Natural killer cell (primary cell): ENCODE data around the gene EXOSC1. TPM values are rescaled to one million over a fixed set of nuclear protein-coding genes. Genes with fewer than 3 reads are reported as not detected.

Experiments used
- ATAC-seq, 3 donors: fragments of 150-1000 bp in 2 of 3; fragments of 200-7000 bp in 1 of 3; cut with Tn5 transposase; 1 replicate in 1 of 3; 2 replicates in 2 of 3; pipeline ENCODE4 v1.10.0; 2021; ENCODE audit warnings: mild to moderate bottlenecking in 2 of 3, moderate library complexity in 2 of 3
- DNase-seq, 2 donors: peaks; one replicate each; pipeline versions ENCODE4 v3.0.0 to v3.0.0-alpha.2; 2013 to 2021; ENCODE audit warnings: mixed read lengths in 1 of 2
- H3K27ac ChIP-seq: one replicate; pipeline ENCODE4 v1.5.1; 2013; ENCODE audit warnings: mild to moderate bottlenecking, low read length
- H3K27me3 ChIP-seq: one replicate; pipeline ENCODE4 v1.6.1; 2013; ENCODE audit warnings: low read length; ENCODE audit not compliant: control insufficient read depth, insufficient read depth
- H3K36me3 ChIP-seq: one replicate; pipeline ENCODE4 v1.6.1; 2013; ENCODE audit warnings: low read length; ENCODE audit not compliant: control insufficient read depth, insufficient read depth
- H3K4me1 ChIP-seq: one replicate; pipeline ENCODE4 v1.6.1; 2013; ENCODE audit warnings: low read length; ENCODE audit not compliant: control insufficient read depth, insufficient read depth
- H3K4me3 ChIP-seq: one replicate; pipeline ENCODE4 v1.5.1; 2013; ENCODE audit warnings: low read length
- H3K9me3 ChIP-seq: one replicate; pipeline ENCODE4 v1.6.1; 2013; ENCODE audit warnings: low read length; ENCODE audit not compliant: control insufficient read depth, insufficient read depth
- H3K27ac Mint-ChIP-seq, 2 donors: one replicate each; pipeline ENCODE4 v1.8.0; 2022; ENCODE audit warnings: mild to moderate bottlenecking in 2 of 2, mixed read lengths in 2 of 2, moderate library complexity in 1 of 2
- H3K27me3 Mint-ChIP-seq, 2 donors: one replicate each; pipeline ENCODE4 v1.8.0; 2022; ENCODE audit warnings: low read depth in 2 of 2, mixed read lengths in 2 of 2
- H3K36me3 Mint-ChIP-seq: one replicate; pipeline ENCODE4 v1.8.0; 2022; ENCODE audit warnings: mixed read lengths
- H3K4me1 Mint-ChIP-seq, 2 donors: one replicate each; pipeline ENCODE4 v1.8.0; 2022; ENCODE audit warnings: mixed read lengths in 2 of 2
- H3K4me3 Mint-ChIP-seq: one replicate; pipeline ENCODE4 v1.8.0; 2022; ENCODE audit warnings: mild to moderate bottlenecking, moderate library complexity, mixed read lengths
- H3K9me3 Mint-ChIP-seq, 2 donors: one replicate each; pipeline ENCODE4 v1.8.0; 2022; ENCODE audit warnings: mixed read lengths in 2 of 2
- WGBS: methylation state at CpG from one replicate; pipeline ENCODE4 v1.1.7; 2013; ENCODE audit warnings: missing lambda C conversion rate; ENCODE audit not compliant: insufficient coverage; 5-methylcytosine and 5-hydroxymethylcytosine counted together
- intact Hi-C: fragments of 100-400 bp; cut with micrococcal nuclease; formaldehyde crosslinking; loops from one replicate; pipeline ENCODE4 v1.14.2; 2022
- total RNA-seq, 4 donors: library from RNA; stranded (reverse); fragments of 120-200 nt in 1 of 4; gene quantifications; one replicate each; pipeline versions ENCODE4 v1.2.3 to v1.2.4, GENCODE V29; 2013 to 2022
- TF ChIP-seq, protein P1 (sequence below): fragments of 200-600 bp; IDR thresholded peaks from one replicate; pipeline ENCODE4 v1.8.0; 2022; ENCODE audit warnings: antibody characterized with exemption

EXOSC1 gene
- total RNA-seq, 3 donors from 2014 or later (not counting 1 experiment from before 2014, with no cell fraction given): 36.9 to 44.4 (median 37.6) TPM

DNA sequence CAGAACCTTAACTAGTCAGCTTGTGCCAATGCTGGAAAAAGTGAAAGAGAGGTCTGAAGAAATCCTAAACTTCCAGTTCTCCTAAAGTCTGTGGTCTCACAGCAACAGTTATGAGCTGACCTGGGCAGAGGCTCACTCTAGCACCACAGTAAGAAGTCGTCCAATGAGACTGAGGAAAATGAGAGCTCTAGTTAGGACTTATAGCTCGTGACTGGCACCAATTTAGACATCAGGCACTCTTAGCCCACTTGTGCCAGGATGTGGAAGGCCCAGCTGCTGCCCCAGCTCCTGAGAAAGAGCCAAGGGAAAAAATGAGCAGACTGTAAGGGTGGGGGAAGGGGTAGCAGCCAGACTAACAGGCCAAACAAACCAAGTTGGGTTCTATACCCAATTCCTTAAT, 44.8 kb upstream of the EXOSC1 start:
- Mint-ChIP-seq H3K36me3 (no peaks in the 10 kb centered on the region), H3K27ac (no peak overlapping the region), H3K27me3 (no peaks in the 10 kb centered on the region), H3K9me3 (no peaks in the 10 kb centered on the region), H3K4me1 (peaks cover 22 to 23% of the 10 kb centered on the region in 2 donors), H3K4me3 (no peak overlapping the region)
- ATAC-seq (no peak), DNase-seq (no peak)
- H3K9me3 ChIP-seq: no peaks in the 10 kb centered on the region
- no peak overlapping the region for H3K27ac ChIP-seq
- no peaks in the 10 kb centered on the region for H3K36me3 ChIP-seq
- no peaks in the 10 kb centered on the region for H3K27me3 ChIP-seq
- no peaks in the 10 kb centered on the region for H3K4me1 ChIP-seq
- no peak overlapping the region for H3K4me3 ChIP-seq
- intact Hi-C loops: no loop called here
- TF ChIP-seq, protein P1, sequence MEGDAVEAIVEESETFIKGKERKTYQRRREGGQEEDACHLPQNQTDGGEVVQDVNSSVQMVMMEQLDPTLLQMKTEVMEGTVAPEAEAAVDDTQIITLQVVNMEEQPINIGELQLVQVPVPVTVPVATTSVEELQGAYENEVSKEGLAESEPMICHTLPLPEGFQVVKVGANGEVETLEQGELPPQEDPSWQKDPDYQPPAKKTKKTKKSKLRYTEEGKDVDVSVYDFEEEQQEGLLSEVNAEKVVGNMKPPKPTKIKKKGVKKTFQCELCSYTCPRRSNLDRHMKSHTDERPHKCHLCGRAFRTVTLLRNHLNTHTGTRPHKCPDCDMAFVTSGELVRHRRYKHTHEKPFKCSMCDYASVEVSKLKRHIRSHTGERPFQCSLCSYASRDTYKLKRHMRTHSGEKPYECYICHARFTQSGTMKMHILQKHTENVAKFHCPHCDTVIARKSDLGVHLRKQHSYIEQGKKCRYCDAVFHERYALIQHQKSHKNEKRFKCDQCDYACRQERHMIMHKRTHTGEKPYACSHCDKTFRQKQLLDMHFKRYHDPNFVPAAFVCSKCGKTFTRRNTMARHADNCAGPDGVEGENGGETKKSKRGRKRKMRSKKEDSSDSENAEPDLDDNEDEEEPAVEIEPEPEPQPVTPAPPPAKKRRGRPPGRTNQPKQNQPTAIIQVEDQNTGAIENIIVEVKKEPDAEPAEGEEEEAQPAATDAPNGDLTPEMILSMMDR: no peak
- WGBS: 90% methylated on average over 2 of the region's 2 CpGs

DNA sequence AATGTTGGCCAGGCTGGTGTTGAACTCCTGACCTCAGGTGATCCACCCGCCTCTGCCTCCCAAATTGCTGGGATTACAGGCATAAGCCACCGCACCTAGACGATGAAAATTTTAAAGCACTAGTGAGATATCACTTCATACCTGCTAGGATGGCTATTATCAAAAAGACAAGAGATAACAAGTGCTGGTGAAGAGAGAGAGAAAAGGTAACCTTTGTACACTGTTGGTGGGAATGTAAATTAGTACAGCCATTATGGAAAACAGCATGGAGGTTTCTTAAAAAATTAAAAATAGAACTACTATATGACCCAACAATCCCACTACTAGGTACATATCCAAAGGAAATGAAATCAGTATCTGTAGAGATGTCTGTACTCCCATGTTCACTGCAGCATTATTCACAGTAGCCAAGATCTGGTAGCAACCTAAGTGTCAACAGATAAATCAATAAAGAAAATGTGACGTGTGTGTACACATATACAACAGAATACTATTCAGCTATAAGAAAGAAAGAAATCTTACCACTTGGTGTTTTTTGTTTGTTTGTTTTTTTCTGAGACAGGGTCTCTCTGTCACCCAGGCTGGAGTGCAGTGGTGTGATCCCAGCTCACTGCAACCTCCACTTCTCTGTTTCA, 40.0 kb upstream of the EXOSC1 start:
- H3K9me3 Mint-ChIP-seq: no peaks in the 10 kb centered on the region
- ATAC-seq: no peak
- 100% methylated on average over 3 of the region's 4 CpGs for WGBS
- Histone ChIP-seq H3K27me3 (no peaks in the 10 kb centered on the region), H3K36me3 (peaks cover 23% of the 10 kb centered on the region), H3K27ac (no peak overlapping the region), H3K9me3 (no peaks in the 10 kb centered on the region), H3K4me3 (no peak overlapping the region), H3K4me1 (no peaks in the 10 kb centered on the region)
- H3K27me3 Mint-ChIP-seq: no peaks in the 10 kb centered on the region
- intact Hi-C loops: no loop called here
- no peak overlapping the region for H3K27ac Mint-ChIP-seq
- DNase-seq: no peak
- peaks cover 13 to 14% of the 10 kb centered on the region in 2 donors for H3K4me1 Mint-ChIP-seq
- no peaks in the 10 kb centered on the region for H3K36me3 Mint-ChIP-seq
- no peak overlapping the region for H3K4me3 Mint-ChIP-seq
- TF ChIP-seq, protein P1: no peak

DNA sequence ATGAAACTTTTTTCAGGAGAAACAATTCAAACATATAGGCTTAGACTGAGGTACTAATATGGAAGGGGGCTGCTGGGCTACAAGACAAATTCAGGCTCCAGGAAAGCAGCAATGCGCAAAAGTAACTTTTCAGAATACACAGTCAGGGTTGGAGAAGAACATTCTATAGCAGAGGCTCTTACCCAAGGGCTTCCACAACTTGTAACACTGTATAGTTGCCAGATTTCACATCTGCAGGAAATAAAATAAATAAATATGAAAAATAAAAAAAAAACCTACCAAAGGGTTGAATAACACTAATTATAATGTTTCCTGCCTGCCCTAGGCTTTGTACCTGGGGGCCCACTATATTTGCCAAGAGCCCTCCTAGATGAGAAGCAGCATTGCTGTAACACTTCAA, 38.1 kb upstream of the EXOSC1 start:
- no peak for ATAC-seq
- Histone ChIP-seq H3K36me3 (peaks cover 38% of the 10 kb centered on the region), H3K27ac (no peak overlapping the region), H3K9me3 (no peaks in the 10 kb centered on the region), H3K4me1 (no peaks in the 10 kb centered on the region), H3K4me3 (no peak overlapping the region), H3K27me3 (no peaks in the 10 kb centered on the region)
- TF ChIP-seq, protein P1: no peak
- H3K27me3 Mint-ChIP-seq: no peaks in the 10 kb centered on the region
- H3K4me1 Mint-ChIP-seq: peaks cover 5 to 8% of the 10 kb centered on the region in 2 donors
- no peak overlapping the region for H3K4me3 Mint-ChIP-seq
- no peaks in the 10 kb centered on the region for H3K36me3 Mint-ChIP-seq
- no peak for DNase-seq
- WGBS: 94% methylated on average over 1 of the region's 1 CpG
- intact Hi-C loops: no loop called here
- H3K9me3 Mint-ChIP-seq: no peaks in the 10 kb centered on the region
- no peak overlapping the region for H3K27ac Mint-ChIP-seq

DNA sequence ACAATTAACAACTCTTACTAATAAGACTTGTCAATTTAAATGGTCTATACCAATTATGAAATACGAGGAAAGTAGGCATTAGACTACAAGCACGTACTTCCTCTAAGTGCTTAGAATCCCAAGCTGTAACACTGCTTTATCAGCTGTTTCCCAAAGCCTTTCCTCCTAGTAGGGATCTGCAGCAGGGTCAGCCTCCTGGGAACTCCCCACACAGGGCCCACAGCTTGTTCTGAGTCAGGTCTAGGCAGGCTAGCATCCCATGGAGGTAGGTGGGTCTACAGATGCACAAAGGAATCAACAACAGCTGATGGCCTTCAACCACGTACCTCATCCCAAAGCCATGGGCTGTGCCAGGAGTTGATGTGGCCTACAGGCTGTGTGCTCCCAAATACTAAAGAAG, 37.7 kb upstream of the EXOSC1 start:
- H3K4me3 ChIP-seq: no peak overlapping the region
- no peak overlapping the region for H3K27ac ChIP-seq
- no peak for DNase-seq
- H3K36me3 ChIP-seq: peaks cover 40% of the 10 kb centered on the region
- Mint-ChIP-seq H3K9me3 (no peaks in the 10 kb centered on the region), H3K27me3 (no peaks in the 10 kb centered on the region), H3K36me3 (no peaks in the 10 kb centered on the region), H3K4me3 (no peak overlapping the region), H3K27ac (no peak overlapping the region), H3K4me1 (peaks cover 3 to 8% of the 10 kb centered on the region in 2 donors)
- H3K4me1 ChIP-seq: no peaks in the 10 kb centered on the region
- 96% methylated on average over 3 of the region's 3 CpGs for WGBS
- no peak for ATAC-seq
- intact Hi-C loops: no loop called here
- TF ChIP-seq, protein P1: no peak
- no peaks in the 10 kb centered on the region for H3K9me3 ChIP-seq
- H3K27me3 ChIP-seq: no peaks in the 10 kb centered on the region
